Neural progenitor cell (in vitro differentiated cells): ENCODE data around the gene TMEM179. TPM values are rescaled to one million over a fixed set of nuclear protein-coding genes. Genes with fewer than 3 reads are reported as not detected.

Experiments used
- DNase-seq: peaks from one replicate; pipeline ENCODE4 v3.0.0-alpha.2; 2016; ENCODE audit warnings: low spot score
- H2AFZ ChIP-seq: fragments of 200-600 bp; sonication (generic); replicated peaks from 2 replicates; pipeline ENCODE4 v1.6.1; 2016; ENCODE audit warnings: antibody characterized with exemption
- H3F3A ChIP-seq: fragments of 200-600 bp; sonication (generic); 2 replicates; pipeline ENCODE4 v1.6.1; 2016; ENCODE audit warnings: antibody characterized with exemption, low read depth
- H3K27ac ChIP-seq: fragments of 200-600 bp; sonication (generic); 2 replicates; pipeline ENCODE4 v1.5.1; 2016; ENCODE audit warnings: mild to moderate bottlenecking
- H3K27me3 ChIP-seq: fragments of 200-600 bp; sonication (generic); 2 replicates; pipeline ENCODE4 v1.6.1; 2016; ENCODE audit warnings: mild to moderate bottlenecking, moderate library complexity
- H3K36me3 ChIP-seq: fragments of 200-600 bp; sonication (generic); 2 replicates; pipeline ENCODE4 v1.5.1; 2016
- H3K4me1 ChIP-seq: fragments of 200-600 bp; sonication (generic); 2 replicates; pipeline ENCODE4 v1.6.1; 2016; ENCODE audit warnings: mixed run types
- H3K4me2 ChIP-seq: fragments of 200-600 bp; sonication (generic); 2 replicates; pipeline ENCODE4 v1.6.1; 2016
- H3K4me3 ChIP-seq: fragments of 200-600 bp; sonication (generic); 2 replicates; pipeline ENCODE4 v1.5.1; 2016
- H3K79me2 ChIP-seq: fragments of 200-600 bp; sonication (generic); 2 replicates; pipeline ENCODE4 v1.6.1; 2016; ENCODE audit warnings: low read depth
- H3K9ac ChIP-seq: fragments of 200-600 bp; sonication (generic); 2 replicates; pipeline ENCODE4 v1.6.1; 2016
- H3K9me3 ChIP-seq: fragments of 200-600 bp; sonication (generic); 2 replicates; pipeline ENCODE4 v1.5.1; 2016; ENCODE audit warnings: low read depth
- H4K20me1 ChIP-seq: fragments of 200-600 bp; sonication (generic); 2 replicates; pipeline ENCODE4 v1.6.1; 2016; ENCODE audit warnings: low read depth
- H3K27ac Mint-ChIP-seq: 3 replicates; pipeline ENCODE4 v1.8.0; 2021; ENCODE audit warnings: mixed read lengths
- H3K27me3 Mint-ChIP-seq: 2 replicates; pipeline ENCODE4 v1.8.0; 2022; ENCODE audit warnings: low read depth, mild to moderate bottlenecking, inconsistent platforms, moderate library complexity, mixed read lengths; ENCODE audit not compliant: insufficient read depth
- H3K36me3 Mint-ChIP-seq: 3 replicates; pipeline ENCODE4 v1.8.0; 2021; ENCODE audit warnings: mixed read lengths
- H3K4me1 Mint-ChIP-seq: 3 replicates; pipeline ENCODE4 v1.8.0; 2021; ENCODE audit warnings: mixed read lengths
- H3K4me3 Mint-ChIP-seq: 3 replicates; pipeline ENCODE4 v1.8.0; 2021; ENCODE audit warnings: mild to moderate bottlenecking, moderate library complexity, mixed read lengths
- H3K9me3 Mint-ChIP-seq: 3 replicates; pipeline ENCODE4 v1.8.0; 2020; ENCODE audit warnings: mixed read lengths
- EZH2 ChIP-seq: fragments of 200-600 bp; sonication (generic); IDR thresholded peaks from 2 replicates; pipeline ENCODE4 v1.6.1; 2017; ENCODE audit warnings: antibody characterized with exemption, mild to moderate bottlenecking, moderate library complexity
- EZH2phosphoT487 ChIP-seq: fragments of 200-600 bp; sonication (generic); IDR thresholded peaks from 2 replicates; pipeline ENCODE4 v1.6.1; 2017; ENCODE audit warnings: antibody characterized with exemption
- total RNA-seq: library from RNA; depleted of rRNA; stranded (reverse); fragments of >200 nt; gene quantifications from 2 replicates; pipeline ENCODE4 v1.2.3, GENCODE V29; 2015; ENCODE audit warnings: low replicate concordance
- TF ChIP-seq, protein P1 (sequence below): fragments of 200-600 bp; sonication (generic); IDR thresholded peaks from 2 replicates; pipeline ENCODE4 v1.5.1; 2017; ENCODE audit warnings: antibody characterized with exemption, mild to moderate bottlenecking

TMEM179 gene
- total RNA-seq, 1 donor from 2014 or later, result 0.77 TPM

DNA sequence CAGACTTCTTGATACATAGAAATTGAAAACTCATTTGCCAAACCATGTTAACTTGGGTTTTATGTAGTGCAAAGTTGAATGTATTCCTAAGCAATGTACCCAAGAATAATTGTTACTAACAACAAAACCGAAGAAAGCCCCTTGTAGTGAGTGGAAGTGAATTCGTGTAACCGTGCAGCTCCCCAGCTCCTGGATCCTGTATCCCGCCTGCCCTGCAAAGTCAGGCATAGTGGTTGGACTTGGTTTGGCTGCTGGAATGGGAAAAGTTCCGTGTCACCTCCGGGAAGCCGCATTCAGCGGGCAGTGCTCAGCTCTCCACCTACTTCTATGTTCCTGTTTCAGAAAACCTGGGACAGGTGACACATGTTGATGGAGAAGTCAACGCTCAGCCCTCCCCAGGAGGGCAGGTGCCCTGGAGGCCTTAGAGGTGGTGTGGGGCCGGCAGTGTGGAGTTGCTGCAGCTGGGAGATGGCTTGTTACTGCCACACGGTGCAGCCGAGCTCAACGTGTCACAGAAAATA lies 54.2 kb downstream of the TMEM179 start:
- H3K4me1 ChIP-seq, result no peaks in the 10 kb centered on the region
- H3K9me3 Mint-ChIP-seq, result no peaks in the 10 kb centered on the region
- no peaks in the 10 kb centered on the region for H3F3A ChIP-seq
- H3K4me3 Mint-ChIP-seq, result no peak overlapping the region
- no peaks in the 10 kb centered on the region for H3K27me3 ChIP-seq
- TF ChIP-seq, protein P1, sequence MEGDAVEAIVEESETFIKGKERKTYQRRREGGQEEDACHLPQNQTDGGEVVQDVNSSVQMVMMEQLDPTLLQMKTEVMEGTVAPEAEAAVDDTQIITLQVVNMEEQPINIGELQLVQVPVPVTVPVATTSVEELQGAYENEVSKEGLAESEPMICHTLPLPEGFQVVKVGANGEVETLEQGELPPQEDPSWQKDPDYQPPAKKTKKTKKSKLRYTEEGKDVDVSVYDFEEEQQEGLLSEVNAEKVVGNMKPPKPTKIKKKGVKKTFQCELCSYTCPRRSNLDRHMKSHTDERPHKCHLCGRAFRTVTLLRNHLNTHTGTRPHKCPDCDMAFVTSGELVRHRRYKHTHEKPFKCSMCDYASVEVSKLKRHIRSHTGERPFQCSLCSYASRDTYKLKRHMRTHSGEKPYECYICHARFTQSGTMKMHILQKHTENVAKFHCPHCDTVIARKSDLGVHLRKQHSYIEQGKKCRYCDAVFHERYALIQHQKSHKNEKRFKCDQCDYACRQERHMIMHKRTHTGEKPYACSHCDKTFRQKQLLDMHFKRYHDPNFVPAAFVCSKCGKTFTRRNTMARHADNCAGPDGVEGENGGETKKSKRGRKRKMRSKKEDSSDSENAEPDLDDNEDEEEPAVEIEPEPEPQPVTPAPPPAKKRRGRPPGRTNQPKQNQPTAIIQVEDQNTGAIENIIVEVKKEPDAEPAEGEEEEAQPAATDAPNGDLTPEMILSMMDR, result no peak
- no peak for TF ChIP-seq EZH2phosphoT487
- TF ChIP-seq EZH2, result no peak
- peaks cover 5% of the 10 kb centered on the region for H3K27me3 Mint-ChIP-seq
- H3K36me3 ChIP-seq, result no peaks in the 10 kb centered on the region
- no peak overlapping the region for H3K4me3 ChIP-seq
- H3K4me2 ChIP-seq, result no peak overlapping the region
- no peak for DNase-seq
- H3K9me3 ChIP-seq, result no peaks in the 10 kb centered on the region
- H2AFZ ChIP-seq, result no peak overlapping the region
- no peaks in the 10 kb centered on the region for H3K79me2 ChIP-seq
- H4K20me1 ChIP-seq, result no peaks in the 10 kb centered on the region
- peaks cover 8% of the 10 kb centered on the region for H3K4me1 Mint-ChIP-seq
- H3K36me3 Mint-ChIP-seq, result no peaks in the 10 kb centered on the region
- no peak overlapping the region for H3K27ac ChIP-seq
- no peak overlapping the region for H3K27ac Mint-ChIP-seq
- no peak overlapping the region for H3K9ac ChIP-seq

DNA sequence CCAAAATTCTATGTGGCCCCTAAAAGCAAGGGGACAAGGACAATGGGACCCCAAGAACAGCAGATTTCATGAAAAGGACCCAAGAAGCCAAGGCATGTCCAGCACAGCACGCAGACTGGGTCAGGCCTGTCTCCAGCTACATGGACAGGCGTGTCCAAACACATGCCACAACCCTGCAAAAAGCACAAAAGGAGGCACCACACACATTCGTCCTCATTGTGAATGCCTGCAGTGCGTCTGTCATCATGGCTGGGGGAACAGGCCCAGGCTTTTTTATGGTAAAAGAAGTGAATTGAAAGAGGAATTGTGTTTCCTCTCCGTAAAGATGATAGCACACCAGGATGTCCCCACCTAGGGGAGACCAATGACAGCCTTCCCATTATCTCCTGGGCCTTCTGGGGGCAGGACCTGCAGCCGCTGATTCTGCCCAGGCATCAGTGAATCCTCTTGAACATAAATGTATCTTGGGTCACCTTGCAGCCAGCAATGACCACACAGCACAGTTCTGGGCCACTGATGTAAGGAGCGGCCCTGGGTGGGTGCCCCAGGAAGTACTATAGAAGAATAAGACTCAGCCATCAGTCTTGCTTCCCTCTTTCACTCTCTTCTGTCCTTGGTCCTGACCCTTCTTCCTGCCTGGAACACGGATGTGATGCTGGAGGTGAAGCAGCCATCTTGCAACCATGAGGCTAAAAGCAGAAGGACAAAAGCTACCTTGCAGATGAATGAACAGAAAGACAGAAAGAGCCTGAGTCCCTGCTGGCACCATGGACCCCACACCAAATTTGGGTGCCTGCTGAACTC lies 54.8 kb downstream of the TMEM179 start:
- Histone ChIP-seq H3F3A (no peaks in the 10 kb centered on the region), H3K9me3 (no peaks in the 10 kb centered on the region), H3K27me3 (no peaks in the 10 kb centered on the region), H3K4me3 (no peak overlapping the region), H3K4me2 (no peak overlapping the region), H3K27ac (no peak overlapping the region), H3K9ac (no peak overlapping the region), H4K20me1 (no peaks in the 10 kb centered on the region), H3K79me2 (no peaks in the 10 kb centered on the region), H3K36me3 (no peaks in the 10 kb centered on the region), H3K4me1 (no peaks in the 10 kb centered on the region), H2AFZ (no peak overlapping the region)
- Mint-ChIP-seq H3K4me3 (no peak overlapping the region), H3K4me1 (peaks cover 10% of the 10 kb centered on the region), H3K27ac (no peak overlapping the region), H3K36me3 (no peaks in the 10 kb centered on the region), H3K27me3 (peaks cover 5% of the 10 kb centered on the region), H3K9me3 (no peaks in the 10 kb centered on the region)
- TF ChIP-seq, protein P1, result no peak
- no peak for TF ChIP-seq EZH2phosphoT487
- TF ChIP-seq EZH2, result no peak
- no peak for DNase-seq

DNA sequence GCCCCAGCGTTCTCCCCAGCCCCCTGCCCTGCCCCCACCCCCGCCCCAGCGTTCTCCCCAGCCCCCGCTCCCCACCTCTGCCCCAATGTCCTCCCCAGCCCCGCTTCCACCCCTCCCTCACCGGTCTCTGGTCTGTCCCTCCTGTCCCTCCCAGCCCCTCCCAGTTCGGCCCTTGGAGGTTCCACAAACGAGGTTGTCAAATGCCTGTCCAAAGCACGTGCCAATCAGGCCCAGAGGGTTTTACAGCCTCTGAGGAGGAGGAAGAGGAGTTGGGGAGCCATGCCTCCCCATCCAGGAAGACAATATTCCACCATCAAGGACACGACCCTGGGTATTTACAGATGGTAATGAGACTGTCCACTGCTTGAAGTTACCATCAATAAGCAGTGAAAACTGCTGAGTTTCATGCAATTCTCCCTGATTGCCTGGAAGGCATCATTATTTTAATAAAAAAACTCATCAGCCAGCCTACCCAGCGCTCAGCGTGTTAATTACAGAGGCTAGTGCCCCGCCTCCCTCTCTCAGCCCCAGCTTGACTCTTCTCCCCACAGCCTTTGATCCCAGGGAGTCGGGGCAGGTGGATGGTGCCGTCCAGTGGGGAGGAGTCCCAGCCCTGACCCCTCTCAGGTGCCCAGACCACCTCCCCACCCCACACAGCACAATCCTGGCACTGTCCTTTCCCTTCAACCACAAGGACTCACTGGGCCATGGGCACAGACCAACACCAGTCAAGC lies 55.6 kb downstream of the TMEM179 start:
- no peaks in the 10 kb centered on the region for H3K36me3 ChIP-seq
- H3K79me2 ChIP-seq, result no peaks in the 10 kb centered on the region
- H2AFZ ChIP-seq, result no peak overlapping the region
- Mint-ChIP-seq H3K9me3 (no peaks in the 10 kb centered on the region), H3K4me1 (peaks cover 11% of the 10 kb centered on the region), H3K36me3 (no peaks in the 10 kb centered on the region), H3K4me3 (no peak overlapping the region), H3K27me3 (peaks cover 5% of the 10 kb centered on the region), H3K27ac (no peak overlapping the region)
- H3K27ac ChIP-seq, result no peak overlapping the region
- H3F3A ChIP-seq, result no peaks in the 10 kb centered on the region
- H4K20me1 ChIP-seq, result no peaks in the 10 kb centered on the region
- H3K27me3 ChIP-seq, result no peaks in the 10 kb centered on the region
- no peak overlapping the region for H3K4me2 ChIP-seq
- H3K4me1 ChIP-seq, result no peaks in the 10 kb centered on the region
- H3K4me3 ChIP-seq, result no peak overlapping the region
- DNase-seq, result no peak
- TF ChIP-seq, protein P1, result no peak
- TF ChIP-seq EZH2, result no peak
- TF ChIP-seq EZH2phosphoT487, result no peak
- H3K9me3 ChIP-seq, result no peaks in the 10 kb centered on the region
- no peak overlapping the region for H3K9ac ChIP-seq
